H9 (cell line): ENCODE data around the gene PACSIN2. TPM values are rescaled to one million over a fixed set of nuclear protein-coding genes. Genes with fewer than 3 reads are reported as not detected.

ENCODE experiments used
- DNase-seq: peaks from one replicate; pipeline ENCODE4 v3.0.0-alpha.2; 2017
- H2AFZ ChIP-seq: one replicate; pipeline ENCODE4 v1.6.1; 2013; ENCODE audit warnings: mild to moderate bottlenecking, low read length, control low read depth, moderate library complexity
- H2AK5ac ChIP-seq: 2 replicates; pipeline ENCODE4 v1.6.1; 2013; ENCODE audit warnings: low read length, control low read depth, mixed read lengths; ENCODE audit not compliant: insufficient read length
- H2BK120ac ChIP-seq: one replicate; pipeline ENCODE4 v1.6.1; 2013; ENCODE audit warnings: low read depth, mild to moderate bottlenecking, low read length, control low read depth, inconsistent platforms; ENCODE audit not compliant: poor library complexity, severe bottlenecking
- H2BK12ac ChIP-seq: 2 replicates; pipeline ENCODE4 v1.6.1; 2013; ENCODE audit warnings: low read length, control low read depth, mixed read lengths, low read depth; ENCODE audit not compliant: insufficient read length
- H2BK15ac ChIP-seq: 2 replicates; pipeline ENCODE4 v1.6.1; 2013; ENCODE audit warnings: low read depth, low read length, control low read depth
- H2BK20ac ChIP-seq: one replicate; pipeline ENCODE4 v1.6.1; 2013; ENCODE audit warnings: low read depth, mild to moderate bottlenecking, low read length, control low read depth, inconsistent platforms; ENCODE audit not compliant: poor library complexity, severe bottlenecking
- H2BK5ac ChIP-seq: 2 replicates; pipeline ENCODE4 v1.6.1; 2013; ENCODE audit warnings: low read length, control low read depth, mixed read lengths; ENCODE audit not compliant: insufficient read length
- H3K14ac ChIP-seq: 2 replicates; pipeline ENCODE4 v1.6.1; 2013; ENCODE audit warnings: low read length, control low read depth; ENCODE audit not compliant: insufficient read depth
- H3K18ac ChIP-seq: 2 replicates; pipeline ENCODE4 v1.6.1; 2013; ENCODE audit warnings: low read depth, mild to moderate bottlenecking, mixed read lengths, low read length, control low read depth; ENCODE audit not compliant: insufficient read length
- H3K23ac ChIP-seq: 2 replicates; pipeline ENCODE4 v1.6.1; 2013; ENCODE audit warnings: low read length, control low read depth, mixed read lengths, low read depth; ENCODE audit not compliant: insufficient read length
- H3K23me2 ChIP-seq: 2 replicates; pipeline ENCODE4 v1.6.1; 2013; ENCODE audit warnings: low read depth, mild to moderate bottlenecking, mixed read lengths, low read length, control low read depth; ENCODE audit not compliant: insufficient read length, poor library complexity, severe bottlenecking
- H3K27ac ChIP-seq: 2 replicates; pipeline ENCODE4 v1.5.1; 2013; ENCODE audit warnings: low read length, control low read depth, mixed read lengths, low read depth; ENCODE audit not compliant: insufficient read length
- H3K27me3 ChIP-seq: 2 replicates; pipeline ENCODE4 v1.6.1; 2013; ENCODE audit warnings: low read length, control low read depth, inconsistent platforms; ENCODE audit not compliant: insufficient read depth
- H3K4ac ChIP-seq: 2 replicates; pipeline ENCODE4 v1.6.1; 2013; ENCODE audit warnings: low read depth, mild to moderate bottlenecking, control low read depth, inconsistent platforms, low read length, moderate library complexity
- H3K4me1 ChIP-seq: 2 replicates; pipeline ENCODE4 v1.6.1; 2013; ENCODE audit warnings: low read length, control low read depth, inconsistent platforms; ENCODE audit not compliant: insufficient read depth
- H3K4me2 ChIP-seq: 2 replicates; pipeline ENCODE4 v1.6.1; 2013; ENCODE audit warnings: low read length, control low read depth, mixed read lengths; ENCODE audit not compliant: insufficient read length, insufficient read depth
- H3K56ac ChIP-seq: 2 replicates; pipeline ENCODE4 v1.6.1; 2013; ENCODE audit warnings: low read depth, mild to moderate bottlenecking, mixed read lengths, low read length, control low read depth; ENCODE audit not compliant: insufficient read length
- H3K79me1 ChIP-seq: 2 replicates; pipeline ENCODE4 v1.6.1; 2013; ENCODE audit warnings: low read depth, mild to moderate bottlenecking, moderate library complexity, low read length, control low read depth, inconsistent platforms; ENCODE audit not compliant: insufficient read depth, poor library complexity, severe bottlenecking
- H3K79me2 ChIP-seq: 2 replicates; pipeline ENCODE4 v1.6.1; 2013; ENCODE audit warnings: low read length, control low read depth, inconsistent platforms; ENCODE audit not compliant: insufficient read depth
- H3K9ac ChIP-seq: 2 replicates; pipeline ENCODE4 v1.6.1; 2013; ENCODE audit warnings: low read length, control low read depth, mixed read lengths; ENCODE audit not compliant: insufficient read length; ENCODE audit errors: extremely low read depth
- H3K9me3 ChIP-seq: one replicate; pipeline ENCODE4 v1.6.1; 2013; ENCODE audit warnings: low read depth, low read length, inconsistent platforms; ENCODE audit not compliant: control insufficient read depth
- H3T11ph ChIP-seq: one replicate; pipeline ENCODE4 v1.6.1; 2013; ENCODE audit warnings: mild to moderate bottlenecking, low read length, control low read depth, inconsistent platforms
- H4K20me1 ChIP-seq: one replicate; pipeline ENCODE4 v1.6.1; 2013; ENCODE audit not compliant: control insufficient read depth, insufficient read length, insufficient read depth
- H4K5ac ChIP-seq: 2 replicates; pipeline ENCODE4 v1.6.1; 2013; ENCODE audit warnings: low read depth, mild to moderate bottlenecking, mixed read lengths, low read length, control low read depth; ENCODE audit not compliant: insufficient read length
- H4K8ac ChIP-seq: replicated peaks from 2 replicates; pipeline ENCODE4 v1.6.1; 2013; ENCODE audit warnings: low read length, control low read depth, mixed read lengths, low read depth; ENCODE audit not compliant: insufficient read length
- H4K91ac ChIP-seq: 2 replicates; pipeline ENCODE4 v1.6.1; 2013; ENCODE audit warnings: low read depth, mild to moderate bottlenecking, moderate library complexity, mixed read lengths, low read length, control low read depth; ENCODE audit not compliant: insufficient read length
- H3K27ac Mint-ChIP-seq, 3 experiments: 2 replicates in 2 of 3; 3 replicates in 1 of 3; pipeline ENCODE4 v1.8.0; 2020 to 2021; ENCODE audit warnings: mixed read lengths in 3 of 3, mild to moderate bottlenecking in 1 of 3, moderate library complexity in 1 of 3
- H3K27me3 Mint-ChIP-seq: 2 replicates; pipeline ENCODE4 v1.8.0; 2021; ENCODE audit warnings: low read depth, mild to moderate bottlenecking, moderate library complexity, mixed read lengths
- H3K36me3 Mint-ChIP-seq, 3 experiments: 2 replicates in 2 of 3; 3 replicates in 1 of 3; pipeline ENCODE4 v1.8.0; 2020 to 2021; ENCODE audit warnings: low read depth in 3 of 3, mixed read lengths in 3 of 3; ENCODE audit not compliant: insufficient read depth in 1 of 3
- H3K4me1 Mint-ChIP-seq, 2 experiments: 2 replicates each; pipeline ENCODE4 v1.8.0; 2020; ENCODE audit warnings: mixed read lengths in 2 of 2
- H3K4me3 Mint-ChIP-seq, 2 experiments: 2 replicates in 1 of 2; 3 replicates in 1 of 2; pipeline ENCODE4 v1.8.0; 2020 to 2021; ENCODE audit warnings: mild to moderate bottlenecking in 2 of 2, mixed read lengths in 2 of 2, moderate library complexity in 1 of 2
- H3K9me3 Mint-ChIP-seq, 2 experiments: 2 replicates in 1 of 2; 3 replicates in 1 of 2; pipeline ENCODE4 v1.8.0; 2020; ENCODE audit warnings: mild to moderate bottlenecking in 2 of 2, mixed read lengths in 2 of 2, moderate library complexity in 1 of 2
- CTCF ChIP-seq: fragments of 200-600 bp; sonication (generic); conservative IDR thresholded peaks from 3 replicates; pipeline ENCODE4 v1.8.0; 2021; ENCODE audit warnings: antibody characterized with exemption, mild to moderate bottlenecking
- WGBS: extraction: QIAGEN DNeasy Blood & Tissue Kit; methylation state at CpG from one replicate; pipeline ENCODE4 v1.1.7; 2013; ENCODE audit warnings: missing lambda C conversion rate, low lambda C conversion rate, mixed read lengths; ENCODE audit not compliant: insufficient read length; ENCODE audit errors: extremely low coverage; 5-methylcytosine and 5-hydroxymethylcytosine counted together
- total RNA-seq: library from RNA; stranded (reverse); gene quantifications from 2 replicates; pipeline ENCODE4 v1.2.1, GENCODE V29; 2021

Gene PACSIN2
- total RNA-seq, 1 experiment from 2014 or later = 62.3 TPM

DNA sequence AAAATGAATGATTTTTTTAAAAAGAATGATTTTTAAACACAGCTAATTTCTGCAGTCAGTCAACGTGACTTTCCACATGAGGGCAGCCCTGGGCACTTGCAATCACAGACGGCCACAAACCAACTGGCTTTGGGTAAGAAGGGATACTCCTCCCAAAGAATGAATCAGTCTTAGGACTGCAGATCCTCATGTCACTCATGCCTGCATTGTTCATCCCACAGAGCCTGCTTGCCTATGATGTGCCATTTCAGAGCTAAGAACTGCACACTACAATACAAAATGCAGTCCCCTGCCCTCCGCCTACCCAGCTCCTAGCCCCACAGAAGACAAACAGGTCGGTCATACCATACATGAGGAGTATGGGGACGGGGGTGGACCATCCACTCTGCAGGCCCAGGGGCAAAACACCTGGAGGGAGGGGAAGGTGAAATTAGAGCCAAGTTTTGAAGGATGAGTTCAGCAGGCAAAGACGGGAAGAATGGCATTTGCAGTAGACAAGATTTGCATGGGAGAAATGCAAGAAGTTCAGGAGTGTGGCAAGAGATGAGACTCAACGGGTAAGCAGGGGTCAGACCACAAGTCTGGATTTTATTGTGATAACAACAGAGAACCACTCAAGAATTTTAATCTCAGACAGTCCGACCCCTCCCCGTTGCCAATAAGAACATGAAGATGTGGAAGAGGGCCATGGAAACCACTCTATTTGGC, 24.7 kb downstream of the PACSIN2 start:
- Histone ChIP-seq H3K79me2 (peaks cover 27% of the 10 kb centered on the region; the same call in 1 of the 2 replicates), H2BK20ac (no peak overlapping the region), H3K23ac (no peak overlapping the region), H2BK5ac (no peak overlapping the region), H4K91ac (no peak overlapping the region), H3T11ph (no peak overlapping the region), H3K27me3 (no peaks in the 10 kb centered on the region), H3K4ac (no peak overlapping the region), H3K9ac (no peak overlapping the region), H3K56ac (no peak overlapping the region), H2BK12ac (no peak overlapping the region), H3K18ac (no peak overlapping the region), H3K4me2 (no peak overlapping the region), H2BK120ac (no peak overlapping the region), H3K27ac (no peak overlapping the region), H4K5ac (no peak overlapping the region), H4K20me1 (no peaks in the 10 kb centered on the region), H3K9me3 (no peaks in the 10 kb centered on the region), H2AFZ (no peak overlapping the region), H3K14ac (no peak overlapping the region), H2BK15ac (no peak overlapping the region), H3K23me2 (no peaks in the 10 kb centered on the region), H4K8ac (no peak overlapping the region), H3K4me1 (peaks cover 15% of the 10 kb centered on the region), H3K79me1 (peaks cover 3% of the 10 kb centered on the region), H2AK5ac (no peak overlapping the region)
- H3K4me1 Mint-ChIP-seq = peaks cover 41 to 48% of the 10 kb centered on the region in 2 experiments
- no peak overlapping the region for H3K4me3 Mint-ChIP-seq
- DNase-seq = no peak
- peaks cover 0 to 13% (median 3%) of the 10 kb centered on the region in 3 experiments; a peak in 5 of 7 replicates for H3K36me3 Mint-ChIP-seq
- no peaks in the 10 kb centered on the region for H3K27me3 Mint-ChIP-seq
- no peaks in the 10 kb centered on the region; a peak in 1 of 5 replicates for H3K9me3 Mint-ChIP-seq
- WGBS = no CpG with 5 or more reads among the region's 9 CpGs
- TF ChIP-seq CTCF = peak; percentile 49; the same call in 2 of the 3 replicates
- peak overlapping the region in 1 of 3 experiments; percentile 18; a peak in 2 of 7 replicates for H3K27ac Mint-ChIP-seq
